ENCODE measurements around the gene LRRC58.
"Not testable (repeated sequence)": the region's sequence is repeated elsewhere in the genome, so short reads cannot be mapped to it uniquely, and the experiment has no call there.

Gene LRRC58

GRCh38 chr3:120348991-120349854 is at the start of gene LRRC58:
TSS of gene LRRC58 (minus strand) at chr3:120349354. CDS start at chr3:120349243, 111 bp downstream.
- peak; percentile 84 for DNase-seq (ENCODE audit: low read depth)

- no peak for DNase-seq (ENCODE audit: low read depth)
Observed at GRCh38 chr3:120396469-120396868, 47.3 kb upstream of the LRRC58 start.

GRCh38 chr3:120394347-120394746 is 45.2 kb upstream of the LRRC58 start:
- no peak for DNase-seq (ENCODE audit: low read depth)

GRCh38 chr3:120393761-120394160 is 44.6 kb upstream of the LRRC58 start:
- no peak for DNase-seq (ENCODE audit: low read depth)

GRCh38 chr3:120393243-120393642 is 44.1 kb upstream of the LRRC58 start:
- DNase-seq (ENCODE audit: low read depth), result no peak

GRCh38 chr3:120382941-120383447 is 33.8 kb upstream of the LRRC58 start:
- no peak for DNase-seq (ENCODE audit: low read depth)

- DNase-seq (ENCODE audit: low read depth), result no peak
Observed at GRCh38 chr3:120381503-120381902, 32.3 kb upstream of the LRRC58 start.

GRCh38 chr3:120377948-120378347 is 28.8 kb upstream of the LRRC58 start:
- not testable (repeated sequence) for DNase-seq (ENCODE audit: low read depth)

- DNase-seq (ENCODE audit: low read depth), result no peak
Observed at GRCh38 chr3:120370463-120370862, 21.3 kb upstream of the LRRC58 start.

- no peak for DNase-seq (ENCODE audit: low read depth)
Observed at GRCh38 chr3:120369037-120369467, 19.9 kb upstream of the LRRC58 start.

GRCh38 chr3:120368172-120368571 is 19.0 kb upstream of the LRRC58 start:
- no peak for DNase-seq (ENCODE audit: low read depth)

- no peak for DNase-seq (ENCODE audit: low read depth)
Observed at GRCh38 chr3:120364821-120365220, 15.7 kb upstream of the LRRC58 start.

GRCh38 chr3:120364101-120364500 is 14.9 kb upstream of the LRRC58 start:
- DNase-seq (ENCODE audit: low read depth), result no peak

- no peak for DNase-seq (ENCODE audit: low read depth)
Observed at GRCh38 chr3:120357807-120358206, 8.7 kb upstream of the LRRC58 start.

GRCh38 chr3:120355486-120355885 is 6.3 kb upstream of the LRRC58 start:
- no peak for DNase-seq (ENCODE audit: low read depth)

GRCh38 chr3:120353463-120353862 is 4.3 kb upstream of the LRRC58 start:
- no peak for DNase-seq (ENCODE audit: low read depth)

GRCh38 chr3:120352017-120352416 is 2.9 kb upstream of the LRRC58 start:
- DNase-seq (ENCODE audit: low read depth), result no peak

GRCh38 chr3:120350401-120350941 is 1.3 kb upstream of the LRRC58 start:
- no peak for DNase-seq (ENCODE audit: low read depth)

GRCh38 chr3:120349855-120350125 is 636 bp upstream of the LRRC58 start:
- no peak for DNase-seq (ENCODE audit: low read depth)

GRCh38 chr3:120348065-120348990 is 826 bp downstream of the LRRC58 start:
- no peak for DNase-seq (ENCODE audit: low read depth)

GRCh38 chr3:120344349-120344748 is 4.8 kb downstream of the LRRC58 start:
- no peak for DNase-seq (ENCODE audit: low read depth)

GRCh38 chr3:120341658-120342346 is 7.4 kb downstream of the LRRC58 start:
- DNase-seq (ENCODE audit: low read depth), result no peak
